Measurements from ENCODE around the gene VGLL4.

Gene VGLL4

DNA sequence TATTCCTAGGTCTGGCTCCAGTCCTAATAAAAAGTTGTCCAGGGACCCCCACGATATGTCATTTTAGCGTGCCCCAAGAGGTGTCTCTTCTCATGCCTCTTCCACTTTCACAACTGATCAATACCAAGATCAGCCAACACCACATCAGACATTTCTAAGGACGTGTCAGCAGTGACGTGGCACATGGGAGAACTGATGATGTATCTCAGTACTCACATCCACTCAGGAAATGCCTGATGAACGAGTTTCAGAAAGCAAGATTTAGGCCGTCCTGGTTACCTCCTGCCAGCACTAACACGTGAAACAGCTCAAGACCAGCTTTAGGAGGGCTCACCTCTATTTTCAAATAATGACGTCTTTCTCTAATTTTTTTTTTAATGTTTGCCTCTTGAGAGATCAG is 19.6 kb downstream of the VGLL4 start:
- ChIA-PET POLR2A (no interaction called here), CTCF (no interaction called here)
- DNase-seq (ENCODE audit: extremely low spot score), result no peak
- no peak for TF ChIP-seq L3MBTL2 (conservative IDR thresholded peaks at IDR 0.05)
- TF ChIP-seq FOXK2 (IDR thresholded peaks at IDR 0.05), result no peak
- TF ChIP-seq SP1 (IDR thresholded peaks at IDR 0.05), result no peak
- TF ChIP-seq SUZ12 (IDR thresholded peaks at IDR 0.05), result no peak
- TF ChIP-seq ZNF384 (IDR thresholded peaks at IDR 0.05), result no peak
- TF ChIP-seq HDGF (IDR thresholded peaks at IDR 0.05; ENCODE audit: borderline replicate concordance), result no peak
- TF ChIP-seq NFRKB (IDR thresholded peaks at IDR 0.05), result no peak

DNA sequence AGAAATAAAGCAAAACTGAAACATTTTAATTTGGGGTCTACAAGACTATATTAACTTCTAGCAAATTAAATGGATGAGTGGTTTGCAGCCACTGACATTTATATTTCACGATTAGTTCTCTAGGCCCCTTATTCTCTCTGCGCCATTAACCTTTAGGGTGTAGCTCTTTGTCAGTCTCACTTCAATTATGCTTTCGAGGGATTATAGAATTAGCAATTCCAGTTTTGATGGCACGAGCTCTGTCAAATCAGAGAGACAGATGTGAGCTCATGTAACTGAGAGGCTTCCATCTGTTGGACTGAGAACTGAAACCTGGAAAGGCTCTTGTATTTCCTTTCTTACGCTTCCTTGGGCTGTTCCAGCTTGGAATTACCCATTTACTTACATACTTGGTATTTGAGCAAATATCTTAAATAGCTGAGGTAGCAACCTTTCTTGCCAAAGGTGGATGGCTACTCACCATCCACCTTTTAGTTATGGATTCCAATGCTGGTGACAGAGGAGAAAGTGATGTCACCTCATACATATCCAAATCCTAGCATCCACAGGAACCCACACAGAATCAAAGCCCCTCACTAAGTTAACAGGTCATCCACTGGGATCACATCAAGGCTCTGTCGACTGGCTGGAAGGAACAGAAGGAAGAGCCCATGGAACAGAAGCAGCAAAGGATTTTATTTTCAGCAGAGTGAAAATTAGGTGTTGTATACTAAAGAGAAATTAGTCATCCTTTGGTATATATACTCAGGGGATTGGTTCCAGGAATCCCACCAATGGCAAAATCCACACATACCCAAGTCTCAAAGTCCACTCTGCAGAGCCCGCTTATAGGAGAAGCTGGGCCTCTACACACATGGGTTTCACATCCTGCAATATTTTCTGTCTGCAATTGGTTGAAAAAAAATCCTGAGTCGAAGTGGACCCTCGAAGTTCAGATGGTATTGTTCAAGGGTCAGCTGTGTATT is 20.8 kb downstream of the VGLL4 start:
- ChIA-PET CTCF (interaction anchor here (0.6 kb wide), 2 partner anchors 32 to 1015 kb away, joined by 5 to 7 read pairs; no protein-coding TSS in a partner anchor), POLR2A (no interaction called here)
- DNase-seq (ENCODE audit: extremely low spot score), result no peak
- TF ChIP-seq LEF1 (IDR thresholded peaks at IDR 0.05; ENCODE audit: borderline replicate concordance) (no peak), FOXM1 (IDR thresholded peaks at IDR 0.05; ENCODE audit: borderline replicate concordance) (no peak), TARDBP (IDR thresholded peaks at IDR 0.05) (no peak), ELF4 (IDR thresholded peaks at IDR 0.05) (no peak), SP1 (IDR thresholded peaks at IDR 0.05) (no peak), BHLHE40 (IDR thresholded peaks at IDR 0.05; ENCODE audit: borderline replicate concordance) (no peak), NFRKB (IDR thresholded peaks at IDR 0.05) (no peak)

GRCh38 chr3:11621077-11621476 is 22.6 kb downstream of the VGLL4 start:
- POLR2A ChIA-PET, result no interaction called here
- CTCF ChIA-PET, result no interaction called here

GRCh38 chr3:11619946-11620652 is 23.6 kb downstream of the VGLL4 start:
- DNase-seq (ENCODE audit: extremely low spot score), result no peak
- POLR2A ChIA-PET, result no interaction called here
- TF ChIP-seq HDGF (IDR thresholded peaks at IDR 0.05; ENCODE audit: borderline replicate concordance) (no peak), FOXK2 (IDR thresholded peaks at IDR 0.05) (no peak), PKNOX1 (IDR thresholded peaks at IDR 0.05) (no peak), ZNF384 (IDR thresholded peaks at IDR 0.05) (no peak), TARDBP (IDR thresholded peaks at IDR 0.05) (no peak), CTBP1 (IDR thresholded peaks at IDR 0.05; ENCODE audit: borderline replicate concordance) (no peak), BHLHE40 (IDR thresholded peaks at IDR 0.05; ENCODE audit: borderline replicate concordance) (no peak), L3MBTL2 (conservative IDR thresholded peaks at IDR 0.05) (no peak), SUZ12 (IDR thresholded peaks at IDR 0.05) (no peak), FOXM1 (IDR thresholded peaks at IDR 0.05; ENCODE audit: borderline replicate concordance) (no peak), ELF4 (IDR thresholded peaks at IDR 0.05) (no peak), SP1 (IDR thresholded peaks at IDR 0.05) (no peak), ARNT (IDR thresholded peaks at IDR 0.05) (no peak), FOXA1 (IDR thresholded peaks at IDR 0.05) (no peak)
- CTCF ChIA-PET, result interaction anchor here (0.7 kb wide), 1 partner anchor 9 kb away, joined by 3 read pairs; no protein-coding TSS in a partner anchor

More at GRCh38 chr3:11621077-11621476, 22.6 kb downstream of the VGLL4 start:
- no peak for DNase-seq (ENCODE audit: extremely low spot score)
- TF ChIP-seq ARNT (IDR thresholded peaks at IDR 0.05), result no peak
- no peak for TF ChIP-seq NFRKB (IDR thresholded peaks at IDR 0.05)

DNA sequence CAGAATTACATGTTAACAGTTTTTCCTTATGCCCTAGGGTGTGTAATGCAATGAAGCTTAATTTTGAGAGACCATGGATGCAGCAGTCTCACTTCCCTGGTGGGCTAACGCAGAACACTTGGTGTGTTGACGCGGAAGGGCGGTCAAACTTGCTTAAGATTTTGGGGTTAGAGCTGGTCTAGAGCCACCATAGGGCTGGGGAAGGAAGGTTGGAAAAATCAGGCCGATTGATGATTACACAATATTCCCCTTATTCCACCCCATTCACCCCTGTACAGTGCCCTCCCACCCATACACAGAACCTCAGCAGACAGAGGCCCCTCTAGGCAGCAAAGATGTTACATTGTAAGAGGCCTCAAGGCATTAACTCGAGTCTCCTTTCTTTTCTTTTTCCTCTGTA is 24.3 kb downstream of the VGLL4 start:
- ChIA-PET POLR2A (no interaction called here), CTCF (interaction anchor here (0.7 kb wide), 1 partner anchor 9 kb away, joined by 3 read pairs; no protein-coding TSS in a partner anchor)
- no peak for DNase-seq (ENCODE audit: extremely low spot score)
- TF ChIP-seq BHLHE40 (IDR thresholded peaks at IDR 0.05; ENCODE audit: borderline replicate concordance), result no peak
- no peak for TF ChIP-seq CTBP1 (IDR thresholded peaks at IDR 0.05; ENCODE audit: borderline replicate concordance)
- no peak for TF ChIP-seq SUZ12 (IDR thresholded peaks at IDR 0.05)
- TF ChIP-seq NFRKB (IDR thresholded peaks at IDR 0.05), result no peak
- TF ChIP-seq FOXK2 (IDR thresholded peaks at IDR 0.05), result no peak
- no peak for TF ChIP-seq ZNF384 (IDR thresholded peaks at IDR 0.05)
- TF ChIP-seq FOXA1 (IDR thresholded peaks at IDR 0.05), result no peak
- no peak for TF ChIP-seq SP1 (IDR thresholded peaks at IDR 0.05)
- no peak for TF ChIP-seq LEF1 (IDR thresholded peaks at IDR 0.05; ENCODE audit: borderline replicate concordance)
- no peak for TF ChIP-seq L3MBTL2 (conservative IDR thresholded peaks at IDR 0.05)
- TF ChIP-seq HDGF (IDR thresholded peaks at IDR 0.05; ENCODE audit: borderline replicate concordance), result no peak
- TF ChIP-seq ELF4 (IDR thresholded peaks at IDR 0.05), result no peak
- no peak for TF ChIP-seq ARNT (IDR thresholded peaks at IDR 0.05)
- TF ChIP-seq PKNOX1 (IDR thresholded peaks at IDR 0.05), result no peak
- TF ChIP-seq FOXM1 (IDR thresholded peaks at IDR 0.05; ENCODE audit: borderline replicate concordance), result no peak
- no peak for TF ChIP-seq TARDBP (IDR thresholded peaks at IDR 0.05)

- ChIA-PET POLR2A (no interaction called here), CTCF (interaction anchor here (0.7 kb wide), 1 partner anchor 74 kb away, joined by 3 read pairs; no protein-coding TSS in a partner anchor)
- no peak for TF ChIP-seq ARNT (IDR thresholded peaks at IDR 0.05)
- TF ChIP-seq FOXA1 (IDR thresholded peaks at IDR 0.05), result no peak
- TF ChIP-seq SP1 (IDR thresholded peaks at IDR 0.05), result no peak
- TF ChIP-seq NFRKB (IDR thresholded peaks at IDR 0.05), result no peak
- no peak for TF ChIP-seq ELF4 (IDR thresholded peaks at IDR 0.05)
- no peak for TF ChIP-seq LEF1 (IDR thresholded peaks at IDR 0.05; ENCODE audit: borderline replicate concordance)
- no peak for DNase-seq (ENCODE audit: extremely low spot score)
These were observed 24.8 kb downstream of the VGLL4 start for GRCh38 chr3:11618904-11619303.
